Transverse colon (tissue), 4 donors: ENCODE results near the gene MGLL.

Experiments used
- POLR2AphosphoS5 ChIP-seq, 3 donors: sonication (generic); formaldehyde crosslinking; IDR thresholded peaks; one replicate each; pipeline ENCODE4 v1.6.1; 2016; ENCODE audit warnings: antibody characterized with exemption in 3 of 3
- TF ChIP-seq, protein P1 (sequence below), 5 experiments: fragments of 200-600 bp in 3 of 5; fragments of 450-650 bp in 2 of 5; sonication (generic) in 3 of 5; IDR thresholded peaks; 1 replicate in 2 of 5; 2 replicates in 3 of 5; pipeline ENCODE4 v1.5.1; 2016 to 2017; ENCODE audit warnings: antibody characterized with exemption in 5 of 5, inconsistent platforms in 3 of 5, mild to moderate bottlenecking in 2 of 5, moderate library complexity in 1 of 5

DNA sequence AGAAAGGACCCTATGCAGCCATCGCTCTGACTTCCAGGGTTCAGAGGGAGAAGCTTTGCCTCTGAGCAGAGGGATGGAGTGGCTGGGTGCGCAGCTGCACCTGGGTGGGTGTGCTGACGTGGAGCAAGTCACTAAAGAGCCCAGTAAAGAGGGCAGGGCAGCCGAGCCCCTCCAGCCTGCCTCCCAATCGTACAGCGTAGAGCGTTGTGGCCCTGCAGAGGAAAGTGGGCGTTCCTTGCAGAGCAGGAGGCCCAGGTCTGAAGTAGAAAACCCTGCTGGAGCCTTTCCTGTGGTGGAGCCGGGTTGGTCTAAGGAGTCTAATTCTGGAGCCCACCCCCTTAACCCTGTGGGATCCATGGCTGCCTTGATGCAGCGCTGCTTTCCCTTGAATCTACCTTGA, 88.5 kb downstream of the MGLL start:
- no peak for TF ChIP-seq POLR2AphosphoS5 (IDR thresholded peaks at IDR 0.05)
- TF ChIP-seq, protein P1, sequence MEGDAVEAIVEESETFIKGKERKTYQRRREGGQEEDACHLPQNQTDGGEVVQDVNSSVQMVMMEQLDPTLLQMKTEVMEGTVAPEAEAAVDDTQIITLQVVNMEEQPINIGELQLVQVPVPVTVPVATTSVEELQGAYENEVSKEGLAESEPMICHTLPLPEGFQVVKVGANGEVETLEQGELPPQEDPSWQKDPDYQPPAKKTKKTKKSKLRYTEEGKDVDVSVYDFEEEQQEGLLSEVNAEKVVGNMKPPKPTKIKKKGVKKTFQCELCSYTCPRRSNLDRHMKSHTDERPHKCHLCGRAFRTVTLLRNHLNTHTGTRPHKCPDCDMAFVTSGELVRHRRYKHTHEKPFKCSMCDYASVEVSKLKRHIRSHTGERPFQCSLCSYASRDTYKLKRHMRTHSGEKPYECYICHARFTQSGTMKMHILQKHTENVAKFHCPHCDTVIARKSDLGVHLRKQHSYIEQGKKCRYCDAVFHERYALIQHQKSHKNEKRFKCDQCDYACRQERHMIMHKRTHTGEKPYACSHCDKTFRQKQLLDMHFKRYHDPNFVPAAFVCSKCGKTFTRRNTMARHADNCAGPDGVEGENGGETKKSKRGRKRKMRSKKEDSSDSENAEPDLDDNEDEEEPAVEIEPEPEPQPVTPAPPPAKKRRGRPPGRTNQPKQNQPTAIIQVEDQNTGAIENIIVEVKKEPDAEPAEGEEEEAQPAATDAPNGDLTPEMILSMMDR (IDR thresholded peaks at IDR 0.05), result no peak
